GM03348 (cell line): ENCODE results near the gene TMEM132C.

Experiments used
- DNase-seq: peaks from one replicate; pipeline ENCODE4 v3.0.0; 2012; ENCODE audit warnings: low spot score

The TMEM132C gene

DNA sequence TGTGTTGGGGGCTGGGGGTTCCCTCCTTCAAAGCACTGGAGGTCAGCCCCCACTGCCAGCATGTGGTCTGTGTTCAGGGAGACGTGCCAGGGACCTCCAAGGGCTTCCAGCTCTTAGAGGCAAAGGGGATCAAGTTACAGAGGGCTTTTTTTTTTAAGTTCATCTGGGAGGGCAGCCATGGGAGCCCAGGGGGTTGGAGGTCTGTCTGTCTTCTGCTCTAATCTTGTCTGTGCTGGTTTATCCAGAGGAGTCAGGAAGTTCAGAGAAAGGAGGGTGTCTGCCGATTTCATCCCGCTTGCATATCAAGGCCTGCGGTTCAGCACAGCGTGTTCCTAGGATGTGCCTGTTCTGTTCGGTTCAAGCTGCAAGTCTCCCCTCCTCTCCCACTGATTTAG, 72.2 kb downstream of the TMEM132C start:
- no peak for DNase-seq

DNA sequence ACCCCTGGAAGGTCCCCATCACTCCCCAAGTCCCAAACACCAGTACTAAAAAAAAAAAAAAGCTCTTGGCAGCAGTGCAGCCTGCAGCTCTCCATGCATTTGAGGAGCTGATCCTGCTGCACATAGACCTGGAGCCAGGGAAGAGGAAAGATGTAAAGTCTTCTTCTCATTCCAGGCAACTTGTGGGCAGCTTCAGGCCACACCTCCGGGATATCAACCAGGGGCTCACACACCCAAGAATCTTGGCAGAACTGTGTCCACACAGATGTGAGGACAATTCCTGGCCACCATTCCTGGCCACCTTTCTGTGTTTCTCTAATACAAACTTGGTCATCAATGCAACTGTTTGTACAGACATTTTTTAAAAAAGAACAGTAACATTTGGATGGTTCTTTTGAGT, 72.7 kb downstream of the TMEM132C start:
- no peak for DNase-seq

DNA sequence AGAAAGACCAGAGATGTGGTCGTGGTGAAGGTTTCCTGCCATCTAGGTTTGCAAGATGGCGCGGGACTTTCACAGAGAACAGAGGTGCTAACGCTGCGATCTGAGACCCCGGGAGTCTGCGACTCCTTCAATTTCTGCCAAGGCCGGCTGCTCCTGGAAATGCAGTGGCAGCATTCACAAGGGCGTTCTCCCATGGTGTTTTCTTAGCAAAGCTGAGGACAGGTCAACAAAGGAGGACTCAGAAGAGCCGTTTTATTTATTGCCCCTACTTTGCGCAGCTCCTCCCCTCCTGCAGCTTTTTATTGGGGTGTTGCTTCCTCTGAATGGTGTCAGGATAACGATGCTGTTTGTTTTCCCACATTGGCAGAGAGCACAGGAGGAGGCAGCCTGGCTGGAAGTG, 86.3 kb downstream of the TMEM132C start:
- DNase-seq: no peak

DNA sequence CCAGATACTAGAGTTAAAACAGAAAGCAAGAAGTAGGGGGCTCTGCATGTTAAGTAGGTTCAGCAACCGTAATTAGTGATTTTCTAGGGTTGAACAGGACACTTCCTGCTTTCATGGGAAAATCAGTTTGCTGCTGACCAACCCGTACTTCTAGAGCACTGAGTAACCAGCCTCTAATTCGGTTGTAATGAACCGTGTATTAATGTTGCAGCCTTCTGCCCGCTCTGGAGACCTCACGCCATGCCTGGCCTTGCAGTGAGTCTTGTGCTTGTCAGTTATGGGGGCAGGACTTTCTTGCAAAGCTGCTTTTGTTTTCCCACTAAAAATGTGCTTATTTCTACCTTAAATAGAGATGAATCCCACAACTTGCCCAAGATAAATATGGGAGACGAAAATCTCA, 89.6 kb downstream of the TMEM132C start:
- no peak for DNase-seq

DNA sequence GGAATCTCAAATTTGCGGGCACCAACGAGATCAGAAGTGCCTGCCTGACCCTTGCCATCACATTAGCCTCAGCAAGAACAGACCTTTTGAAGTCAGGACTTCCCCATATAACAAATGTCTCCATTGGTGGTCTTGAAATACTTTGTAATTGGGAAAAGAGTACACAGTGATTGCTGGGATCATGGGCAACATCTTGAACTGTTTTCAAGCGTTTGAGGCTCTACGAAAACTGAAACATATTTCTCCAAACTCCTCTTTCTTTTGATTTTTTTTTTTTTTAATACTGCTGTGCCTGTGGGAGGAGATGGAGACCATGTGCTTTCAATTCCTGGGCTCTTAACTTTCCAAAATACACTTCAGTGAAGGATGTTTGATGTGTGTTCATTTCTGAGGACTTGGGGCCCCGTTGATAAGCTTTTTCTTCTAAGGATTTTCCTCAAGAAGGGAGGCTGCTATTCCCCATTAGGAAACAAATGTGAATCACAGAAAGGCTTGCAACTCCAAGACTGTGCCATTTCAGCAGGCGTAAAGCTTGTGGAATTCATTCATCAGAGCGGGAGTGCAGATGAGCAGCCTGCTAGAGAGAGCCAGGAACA, 94.5 kb downstream of the TMEM132C start:
- DNase-seq: no peak

DNA sequence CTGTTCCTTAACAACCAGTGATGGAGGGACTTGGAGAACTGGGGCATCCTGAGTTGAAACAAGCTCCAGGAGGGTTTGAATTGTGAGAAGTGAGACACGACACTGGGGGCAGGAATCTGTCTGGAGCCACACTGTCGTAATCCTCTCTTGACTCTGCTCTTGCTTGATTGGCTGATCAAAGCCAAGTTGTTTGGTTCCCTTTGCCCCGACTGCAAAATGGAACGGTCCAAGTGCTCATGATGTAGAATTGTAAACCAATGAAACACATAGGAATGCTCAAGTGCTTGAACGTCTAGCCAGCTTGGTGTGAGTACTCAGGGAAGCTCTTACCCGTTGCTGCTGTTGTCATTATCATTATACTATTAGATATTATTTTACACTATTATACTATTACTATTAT, 98.1 kb downstream of the TMEM132C start:
- DNase-seq: no peak

DNA sequence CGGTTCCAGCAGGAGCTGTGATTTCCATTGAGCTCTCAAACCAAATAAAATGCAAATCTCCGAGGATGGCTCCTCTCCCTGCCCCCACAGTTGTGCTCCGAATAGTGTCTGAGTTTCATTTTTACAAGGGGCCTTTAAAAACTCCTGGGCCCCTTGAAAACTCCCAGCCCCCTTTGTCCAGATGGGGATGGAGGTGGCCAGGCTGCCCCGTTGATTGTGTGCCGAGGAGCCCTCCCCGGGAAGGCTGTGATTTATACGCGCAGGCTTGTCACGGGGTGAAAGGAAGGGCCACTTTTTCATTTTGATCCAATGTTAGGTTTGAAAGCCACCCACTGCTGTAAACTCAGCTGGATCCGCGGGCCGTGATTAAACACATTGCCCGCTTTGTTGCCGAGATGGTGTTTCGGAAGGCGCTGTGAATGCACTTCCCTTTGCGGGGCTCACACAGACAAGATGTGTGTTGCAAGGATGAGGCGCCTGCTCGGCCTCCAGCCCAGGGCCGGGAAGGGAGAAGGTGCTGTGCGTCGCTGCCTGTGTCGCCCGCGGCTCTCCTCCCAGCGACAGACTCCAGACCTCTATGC, 98.8 kb downstream of the TMEM132C start:
- no peak for DNase-seq

GRCh38 chr12:128367961-128368360, 101.0 kb downstream of the TMEM132C start:
- no peak for DNase-seq

DNA sequence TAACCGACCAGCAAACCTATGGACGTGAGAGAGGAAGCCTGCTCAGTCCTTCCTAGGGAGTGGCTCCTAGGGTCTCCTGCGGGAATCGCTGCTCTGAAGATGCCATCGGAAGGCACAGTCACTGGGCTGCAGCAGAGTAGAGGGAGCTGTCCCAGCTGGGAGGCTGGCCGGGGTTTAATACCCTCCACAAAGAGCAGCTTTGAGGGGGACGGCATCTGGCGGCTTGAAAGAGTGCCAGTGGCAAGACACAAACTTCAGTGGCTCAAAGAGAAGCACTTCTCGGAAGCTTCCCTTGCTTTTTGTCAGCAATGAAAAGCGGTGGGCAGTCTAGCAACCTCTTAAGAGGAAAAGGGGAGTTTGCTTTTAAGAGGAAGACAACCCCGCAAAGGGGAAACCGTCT, 114.6 kb downstream of the TMEM132C start:
- no peak for DNase-seq

DNA sequence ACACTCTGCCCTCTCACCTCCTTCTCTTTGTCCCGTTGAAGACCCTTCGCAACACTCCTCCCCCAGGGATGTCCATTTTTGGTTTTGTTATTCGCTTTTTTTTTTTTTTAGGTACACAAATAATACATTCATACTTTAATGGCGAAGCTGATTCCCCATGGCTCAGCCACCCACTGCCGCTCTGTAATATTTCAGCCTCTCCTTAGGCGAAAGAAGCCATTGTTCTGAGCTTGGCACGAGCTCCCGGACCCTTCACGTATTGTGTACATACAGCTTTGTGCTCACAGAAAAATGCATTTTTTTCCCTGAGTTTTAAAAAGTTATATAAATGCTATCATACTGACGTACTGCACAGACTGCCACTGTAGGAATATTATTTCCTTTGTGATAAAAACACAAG, 115.0 kb downstream of the TMEM132C start:
- no peak for DNase-seq

- no peak for DNase-seq
Observed at GRCh38 chr12:128382946-128383345, 116.0 kb downstream of the TMEM132C start.

GRCh38 chr12:128383357-128383937, 116.5 kb downstream of the TMEM132C start:
- DNase-seq: no peak

DNA sequence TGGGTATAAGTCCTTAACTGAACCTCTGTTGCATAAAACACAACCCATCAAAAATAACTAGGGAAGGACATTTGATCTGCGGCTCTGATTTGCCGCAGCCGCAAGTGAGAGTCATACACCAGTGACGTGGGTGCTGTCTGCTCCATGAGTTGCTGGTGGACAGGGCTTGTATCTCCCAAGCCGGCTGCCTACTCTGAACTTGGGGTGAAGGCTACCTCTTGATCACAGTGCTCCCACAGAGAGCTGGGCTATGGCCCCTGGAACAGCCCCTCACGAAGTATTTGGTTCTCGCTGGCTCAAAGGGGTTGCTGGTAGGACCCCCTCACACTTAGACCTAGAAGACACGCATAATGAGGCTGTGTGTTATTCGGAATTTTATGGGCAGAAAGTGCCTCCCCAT, 118.8 kb downstream of the TMEM132C start:
- DNase-seq: no peak

- no peak for DNase-seq
Observed at GRCh38 chr12:128387811-128388422, 120.9 kb downstream of the TMEM132C start.

GRCh38 chr12:128388461-128389000, 121.6 kb downstream of the TMEM132C start:
- DNase-seq: no peak

DNA sequence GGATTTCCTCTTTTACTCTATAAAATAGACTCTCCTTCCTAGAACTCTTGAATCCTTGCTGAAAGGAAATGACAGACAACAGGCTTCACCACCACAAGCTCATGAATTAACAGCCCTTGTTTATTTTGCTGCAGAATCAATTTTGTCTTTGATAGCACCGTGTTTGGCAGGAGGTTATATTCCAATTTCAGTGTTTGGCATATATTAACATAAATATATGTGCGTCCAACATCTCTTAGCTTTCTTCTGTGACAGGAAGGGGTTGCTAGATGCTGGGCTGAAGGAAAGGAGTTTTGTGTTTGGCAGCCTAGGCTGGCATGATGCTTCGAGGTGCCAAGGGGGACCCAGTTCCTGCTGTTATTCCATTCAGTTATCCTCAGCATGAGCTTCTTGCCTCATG, 126.4 kb downstream of the TMEM132C start:
- DNase-seq: no peak

DNA sequence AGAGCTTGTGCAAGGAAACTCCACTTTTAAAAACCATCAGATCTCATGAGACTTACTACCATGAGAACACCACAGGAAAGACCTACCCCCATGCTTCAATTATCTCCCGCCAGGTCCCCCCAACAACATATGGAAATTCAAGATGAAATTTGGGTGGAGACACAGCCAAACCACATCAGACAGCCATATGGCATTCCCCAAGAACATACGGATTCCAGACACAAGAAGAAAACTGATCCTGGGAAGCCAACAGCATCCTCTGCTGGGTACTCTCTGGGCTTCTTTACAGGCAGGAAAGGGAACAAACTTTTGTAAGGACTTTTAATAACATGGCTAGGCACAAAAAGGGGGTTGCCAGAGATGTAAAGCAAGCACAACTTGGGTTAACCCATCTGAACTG, 127.2 kb downstream of the TMEM132C start:
- DNase-seq: no peak

GRCh38 chr12:128399253-128399652, 132.3 kb downstream of the TMEM132C start:
- no peak for DNase-seq

DNA sequence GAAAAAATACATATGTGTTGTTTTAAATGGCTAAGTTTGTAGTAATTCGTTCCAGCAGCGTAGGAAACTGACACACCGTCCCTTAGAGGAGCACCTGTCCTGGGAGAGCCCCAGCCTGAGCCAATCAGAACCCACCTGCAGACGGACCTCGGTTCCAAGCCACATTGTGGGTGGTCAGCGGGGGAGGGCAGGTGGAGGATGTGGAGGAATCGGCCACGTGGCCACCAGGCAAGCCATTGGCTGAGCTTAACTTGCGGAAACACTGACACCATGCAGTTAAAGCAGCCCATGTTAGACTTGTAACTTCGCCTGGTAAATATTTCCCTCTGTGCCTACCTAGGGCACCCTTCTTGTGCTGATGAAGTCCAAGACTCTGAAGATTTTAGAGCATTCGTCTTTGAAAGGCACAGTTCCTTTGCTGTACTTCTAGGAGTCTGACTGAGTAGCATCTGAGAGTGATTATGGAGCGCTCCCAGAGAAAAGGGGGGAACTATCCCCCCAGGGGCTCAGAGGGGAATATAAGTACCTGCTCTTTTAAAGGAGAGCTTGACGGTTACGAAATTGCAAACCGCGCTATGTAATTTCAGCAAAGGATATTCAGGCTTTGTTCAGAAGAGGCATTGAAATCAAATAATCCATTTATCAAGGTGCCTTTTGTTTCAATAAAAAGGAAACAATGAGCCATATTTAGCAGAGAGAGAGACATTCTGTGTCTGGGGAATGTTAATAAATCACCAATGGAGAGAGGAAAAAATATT, 135.7 kb downstream of the TMEM132C start:
- no peak for DNase-seq

DNA sequence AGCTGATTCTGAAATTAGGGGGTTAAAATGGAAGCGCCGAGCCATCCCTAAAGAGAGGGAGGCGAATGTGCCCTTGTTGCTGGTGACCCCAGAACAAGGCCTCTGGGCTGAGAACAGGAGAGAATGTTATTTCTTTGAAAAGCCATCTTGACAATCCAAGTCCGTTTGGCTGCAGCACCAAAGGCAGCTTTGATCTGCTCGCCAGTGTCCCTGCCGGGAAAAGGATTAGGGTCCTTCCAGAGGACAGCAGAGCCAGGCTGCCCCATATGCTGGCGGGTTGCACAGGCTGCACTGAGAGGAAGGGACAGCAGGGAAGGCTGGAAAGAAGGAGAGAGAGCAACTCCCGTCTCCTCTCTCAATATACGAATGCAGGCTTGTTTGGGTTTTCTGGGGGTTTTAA, 141.7 kb downstream of the TMEM132C start:
- no peak for DNase-seq

- DNase-seq: no peak
Observed at GRCh38 chr12:128415036-128415560, 148.1 kb downstream of the TMEM132C start.

DNA sequence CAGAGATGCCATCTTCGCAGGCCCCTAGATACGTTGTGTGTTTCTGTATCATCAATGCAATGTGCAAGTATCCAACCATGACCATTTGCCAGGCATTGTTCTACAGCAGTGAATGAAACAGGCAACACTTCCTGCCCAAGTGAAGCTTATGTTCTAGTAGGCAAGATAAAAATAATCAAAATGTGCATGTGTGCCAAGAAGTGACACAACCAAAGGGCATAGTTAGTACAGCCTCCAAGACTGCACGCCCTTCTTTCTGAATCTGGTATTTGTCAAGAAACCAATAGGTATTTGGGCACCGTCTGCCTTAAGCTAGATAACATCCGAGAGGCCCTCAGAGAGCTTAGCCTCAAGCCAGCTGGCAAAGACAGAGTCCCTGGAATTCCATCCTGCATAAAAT, 152.0 kb downstream of the TMEM132C start:
- DNase-seq: no peak
